ENCODE data around the gene KCTD1.

The KCTD1 gene

DNA sequence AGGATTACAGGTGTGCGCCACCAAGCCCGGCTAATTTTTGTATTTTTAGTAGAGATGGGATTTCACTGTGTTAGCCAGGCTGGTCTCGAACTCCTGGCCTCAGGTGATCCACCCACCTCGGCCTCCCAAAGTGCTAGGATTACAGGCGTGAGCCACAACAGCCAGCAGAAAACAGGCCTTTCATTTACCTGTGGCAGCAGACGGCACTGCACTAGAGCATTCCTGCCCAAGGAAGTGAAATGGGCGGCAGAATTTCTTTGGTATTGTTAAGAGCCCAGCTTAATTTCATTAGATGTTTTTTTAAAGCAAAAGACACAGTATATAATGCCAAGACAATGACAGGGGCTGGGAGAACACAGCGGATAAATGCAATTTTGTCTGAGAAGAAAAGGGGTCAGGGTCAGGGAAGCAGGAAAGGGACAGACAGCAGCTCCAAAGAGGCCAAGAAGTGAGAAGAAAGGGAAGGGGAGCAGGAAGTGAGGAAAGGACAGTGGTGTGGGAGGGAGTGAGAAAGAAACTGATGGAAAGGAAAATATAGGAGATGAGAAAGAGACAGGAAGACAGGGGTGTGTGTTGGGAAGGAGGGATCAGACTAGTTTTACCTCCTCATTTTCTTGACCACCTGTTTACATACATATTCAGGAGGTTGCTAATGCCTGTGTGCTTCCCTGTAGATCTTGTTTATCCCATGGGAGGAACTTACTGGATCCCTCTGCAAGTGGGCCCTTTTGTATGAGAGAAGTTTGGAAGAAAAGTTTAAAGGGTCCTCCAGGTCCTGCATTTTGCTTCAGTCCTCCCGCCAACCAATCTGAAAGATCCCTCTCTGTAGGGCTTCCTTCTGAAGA is 32.5 kb downstream of the KCTD1 start:
- TF ChIP-seq POLR2AphosphoS5 (IDR thresholded peaks at IDR 0.05; ENCODE audit: low read depth) (no peak), SPI1 (IDR thresholded peaks at IDR 0.05; ENCODE audit: borderline replicate concordance, low read depth) (no peak), GABPA (IDR thresholded peaks at IDR 0.05; ENCODE audit: low read depth) (no peak)
- TF ChIP-seq, protein P1, sequence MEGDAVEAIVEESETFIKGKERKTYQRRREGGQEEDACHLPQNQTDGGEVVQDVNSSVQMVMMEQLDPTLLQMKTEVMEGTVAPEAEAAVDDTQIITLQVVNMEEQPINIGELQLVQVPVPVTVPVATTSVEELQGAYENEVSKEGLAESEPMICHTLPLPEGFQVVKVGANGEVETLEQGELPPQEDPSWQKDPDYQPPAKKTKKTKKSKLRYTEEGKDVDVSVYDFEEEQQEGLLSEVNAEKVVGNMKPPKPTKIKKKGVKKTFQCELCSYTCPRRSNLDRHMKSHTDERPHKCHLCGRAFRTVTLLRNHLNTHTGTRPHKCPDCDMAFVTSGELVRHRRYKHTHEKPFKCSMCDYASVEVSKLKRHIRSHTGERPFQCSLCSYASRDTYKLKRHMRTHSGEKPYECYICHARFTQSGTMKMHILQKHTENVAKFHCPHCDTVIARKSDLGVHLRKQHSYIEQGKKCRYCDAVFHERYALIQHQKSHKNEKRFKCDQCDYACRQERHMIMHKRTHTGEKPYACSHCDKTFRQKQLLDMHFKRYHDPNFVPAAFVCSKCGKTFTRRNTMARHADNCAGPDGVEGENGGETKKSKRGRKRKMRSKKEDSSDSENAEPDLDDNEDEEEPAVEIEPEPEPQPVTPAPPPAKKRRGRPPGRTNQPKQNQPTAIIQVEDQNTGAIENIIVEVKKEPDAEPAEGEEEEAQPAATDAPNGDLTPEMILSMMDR (IDR thresholded peaks at IDR 0.05; ENCODE audit: insufficient read depth, low read length), result no peak
- TF ChIP-seq, protein P2, sequence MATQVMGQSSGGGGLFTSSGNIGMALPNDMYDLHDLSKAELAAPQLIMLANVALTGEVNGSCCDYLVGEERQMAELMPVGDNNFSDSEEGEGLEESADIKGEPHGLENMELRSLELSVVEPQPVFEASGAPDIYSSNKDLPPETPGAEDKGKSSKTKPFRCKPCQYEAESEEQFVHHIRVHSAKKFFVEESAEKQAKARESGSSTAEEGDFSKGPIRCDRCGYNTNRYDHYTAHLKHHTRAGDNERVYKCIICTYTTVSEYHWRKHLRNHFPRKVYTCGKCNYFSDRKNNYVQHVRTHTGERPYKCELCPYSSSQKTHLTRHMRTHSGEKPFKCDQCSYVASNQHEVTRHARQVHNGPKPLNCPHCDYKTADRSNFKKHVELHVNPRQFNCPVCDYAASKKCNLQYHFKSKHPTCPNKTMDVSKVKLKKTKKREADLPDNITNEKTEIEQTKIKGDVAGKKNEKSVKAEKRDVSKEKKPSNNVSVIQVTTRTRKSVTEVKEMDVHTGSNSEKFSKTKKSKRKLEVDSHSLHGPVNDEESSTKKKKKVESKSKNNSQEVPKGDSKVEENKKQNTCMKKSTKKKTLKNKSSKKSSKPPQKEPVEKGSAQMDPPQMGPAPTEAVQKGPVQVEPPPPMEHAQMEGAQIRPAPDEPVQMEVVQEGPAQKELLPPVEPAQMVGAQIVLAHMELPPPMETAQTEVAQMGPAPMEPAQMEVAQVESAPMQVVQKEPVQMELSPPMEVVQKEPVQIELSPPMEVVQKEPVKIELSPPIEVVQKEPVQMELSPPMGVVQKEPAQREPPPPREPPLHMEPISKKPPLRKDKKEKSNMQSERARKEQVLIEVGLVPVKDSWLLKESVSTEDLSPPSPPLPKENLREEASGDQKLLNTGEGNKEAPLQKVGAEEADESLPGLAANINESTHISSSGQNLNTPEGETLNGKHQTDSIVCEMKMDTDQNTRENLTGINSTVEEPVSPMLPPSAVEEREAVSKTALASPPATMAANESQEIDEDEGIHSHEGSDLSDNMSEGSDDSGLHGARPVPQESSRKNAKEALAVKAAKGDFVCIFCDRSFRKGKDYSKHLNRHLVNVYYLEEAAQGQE (IDR thresholded peaks at IDR 0.05; ENCODE audit: insufficient replicate concordance, low read depth), result no peak
- no peak for DNase-seq (ENCODE audit: low read depth in 1 of 2, low spot score in 1 of 2)
- no peak overlapping the region for H3K27ac ChIP-seq (replicated peaks)

DNA sequence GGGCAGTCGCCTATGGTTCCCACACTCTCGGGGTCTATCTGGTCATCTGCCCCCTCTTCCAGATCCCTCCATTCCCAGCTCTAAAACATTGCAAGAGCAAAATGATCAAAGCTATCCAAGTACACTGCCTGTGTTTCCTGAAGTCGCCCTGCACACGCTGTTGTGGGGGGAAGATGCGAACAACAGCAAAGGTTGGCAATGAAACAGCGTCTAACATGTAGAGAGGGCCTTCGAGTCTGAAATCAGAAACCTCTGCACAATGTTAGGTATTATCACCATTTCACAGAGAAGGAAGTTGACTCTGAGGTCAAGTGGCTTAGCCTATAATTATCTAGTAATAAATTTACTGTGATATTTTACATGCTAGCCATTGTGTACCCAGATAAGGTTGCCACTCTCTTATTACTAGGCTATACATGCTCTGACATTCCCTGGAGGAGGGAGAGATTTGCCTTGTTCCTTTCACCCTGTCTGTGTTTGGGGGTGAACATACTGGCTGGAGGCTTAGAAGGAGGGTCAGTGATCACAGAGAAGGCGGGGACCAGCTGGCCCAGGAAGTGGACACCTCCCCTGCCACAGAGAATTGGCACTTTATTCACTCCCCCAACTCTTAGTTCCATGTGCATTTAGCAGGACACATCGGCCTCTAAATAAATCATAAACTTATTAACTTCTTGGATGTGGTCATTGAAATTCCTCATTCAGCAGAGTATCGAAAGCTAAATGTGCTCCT is 36.8 kb downstream of the KCTD1 start:
- H3K27ac ChIP-seq (replicated peaks), result no peak overlapping the region
- TF ChIP-seq POLR2AphosphoS5 (IDR thresholded peaks at IDR 0.05; ENCODE audit: low read depth) (no peak), GABPA (IDR thresholded peaks at IDR 0.05; ENCODE audit: low read depth) (no peak)
- DNase-seq (ENCODE audit: low read depth in 1 of 2, low spot score in 1 of 2), result no peak
- H3K27me3 ChIP-seq (ENCODE audit: insufficient read depth, poor library complexity, severe bottlenecking), result no peaks in the 10 kb centered on the region
- H3K4me3 ChIP-seq (replicated peaks; ENCODE audit: insufficient read depth, low read length), result no peak overlapping the region

More for the DNA sequence above, 32.5 kb downstream of the KCTD1 start:
- H3K27me3 ChIP-seq (ENCODE audit: insufficient read depth, poor library complexity, severe bottlenecking), result peaks cover 6% of the 10 kb centered on the region
- H3K4me3 ChIP-seq (replicated peaks; ENCODE audit: insufficient read depth, low read length), result no peak overlapping the region

DNA sequence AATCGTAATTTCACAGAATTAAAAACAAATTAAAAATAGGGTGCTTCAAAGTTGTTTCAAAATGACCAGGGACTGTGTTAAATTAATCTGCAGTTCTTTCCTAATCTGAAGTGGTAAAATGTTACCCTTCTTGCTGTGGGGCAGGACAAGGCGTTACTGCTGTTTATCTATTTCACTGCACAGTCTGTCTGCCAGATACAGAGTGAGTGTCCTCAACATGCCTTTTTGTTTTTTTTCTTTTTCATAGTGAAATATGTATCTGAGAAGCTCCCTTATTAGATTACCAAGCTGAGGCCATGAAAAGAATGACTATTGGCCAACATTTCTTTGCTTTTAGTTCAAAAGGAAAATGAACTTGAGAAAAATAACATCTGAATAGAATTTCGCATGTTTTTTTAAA is 38.0 kb downstream of the KCTD1 start:
- H3K4me3 ChIP-seq (replicated peaks; ENCODE audit: insufficient read depth, low read length), result no peak overlapping the region
- H3K27me3 ChIP-seq (ENCODE audit: insufficient read depth, poor library complexity, severe bottlenecking), result no peaks in the 10 kb centered on the region
- no peak overlapping the region for H3K27ac ChIP-seq (replicated peaks)
- DNase-seq (ENCODE audit: low read depth in 1 of 2, low spot score in 1 of 2), result no peak
- no peak for TF ChIP-seq GABPA (IDR thresholded peaks at IDR 0.05; ENCODE audit: low read depth)
- TF ChIP-seq, protein P2 (IDR thresholded peaks at IDR 0.05; ENCODE audit: insufficient replicate concordance, low read depth), result no peak
- TF ChIP-seq, protein P1 (IDR thresholded peaks at IDR 0.05; ENCODE audit: insufficient read depth, low read length), result no peak
- no peak for TF ChIP-seq SPI1 (IDR thresholded peaks at IDR 0.05; ENCODE audit: borderline replicate concordance, low read depth)
- no peak for TF ChIP-seq POLR2AphosphoS5 (IDR thresholded peaks at IDR 0.05; ENCODE audit: low read depth)

DNA sequence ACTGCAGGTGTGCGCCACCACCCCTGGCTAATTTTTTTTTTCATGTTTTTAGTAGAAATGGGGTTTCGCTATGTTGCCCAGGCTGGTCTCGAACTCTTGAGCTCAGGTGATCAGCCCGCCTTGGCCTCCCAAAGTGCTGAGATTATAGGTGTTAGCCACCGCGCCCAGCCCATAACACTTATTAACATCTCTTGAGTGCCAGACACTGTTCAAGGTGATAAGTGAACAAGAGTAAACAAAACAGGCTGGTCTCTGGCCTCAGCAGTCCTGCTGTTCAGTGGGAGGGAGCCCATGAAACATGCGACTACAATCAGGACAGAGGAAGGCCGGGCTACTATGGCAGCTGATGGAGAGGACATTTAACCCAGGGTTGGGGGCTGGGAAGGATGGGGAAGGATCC is 42.3 kb downstream of the KCTD1 start:
- no peak for DNase-seq (ENCODE audit: low read depth in 1 of 2, low spot score in 1 of 2)
- no peak for TF ChIP-seq POLR2AphosphoS5 (IDR thresholded peaks at IDR 0.05; ENCODE audit: low read depth)
- no peak for TF ChIP-seq SPI1 (IDR thresholded peaks at IDR 0.05; ENCODE audit: borderline replicate concordance, low read depth)
- TF ChIP-seq, protein P2 (IDR thresholded peaks at IDR 0.05; ENCODE audit: insufficient replicate concordance, low read depth), result no peak
- TF ChIP-seq, protein P1 (IDR thresholded peaks at IDR 0.05; ENCODE audit: insufficient read depth, low read length), result no peak
- no peak for TF ChIP-seq GABPA (IDR thresholded peaks at IDR 0.05; ENCODE audit: low read depth)
- no peak overlapping the region for H3K4me3 ChIP-seq (replicated peaks; ENCODE audit: insufficient read depth, low read length)
- H3K27ac ChIP-seq (replicated peaks), result no peak overlapping the region
- no peaks in the 10 kb centered on the region for H3K27me3 ChIP-seq (ENCODE audit: insufficient read depth, poor library complexity, severe bottlenecking)
